Superior temporal gyrus (tissue), 1 donor: ENCODE results near the gene GNPTAB.

Experiments
- DNase-seq: peaks from one replicate; pipeline ENCODE4 v3.0.0-alpha.2; 2016; ENCODE audit errors: extremely low spot score

GNPTAB gene

GRCh38 chr12:101804409-101804808 lies 26.4 kb downstream of the GNPTAB start:
- DNase-seq: no peak

- no peak for DNase-seq
These were observed 26.8 kb downstream of the GNPTAB start for GRCh38 chr12:101803978-101804377.

GRCh38 chr12:101802486-101802885 lies 28.3 kb downstream of the GNPTAB start:
- no peak for DNase-seq

GRCh38 chr12:101799774-101800173 lies 31.0 kb downstream of the GNPTAB start:
- no peak for DNase-seq

- no peak for DNase-seq
These were observed 35.0 kb downstream of the GNPTAB start for GRCh38 chr12:101795786-101796185.

GRCh38 chr12:101795013-101795412 lies 35.7 kb downstream of the GNPTAB start:
- DNase-seq: no peak

- DNase-seq: no peak
These were observed 36.2 kb downstream of the GNPTAB start for GRCh38 chr12:101794574-101794973.

GRCh38 chr12:101793401-101793800 lies 37.4 kb downstream of the GNPTAB start:
- DNase-seq: no peak

- DNase-seq: no peak
These were observed 38.5 kb downstream of the GNPTAB start for GRCh38 chr12:101792046-101792931.

GRCh38 chr12:101789171-101789570 lies 41.6 kb downstream of the GNPTAB start:
- DNase-seq: no peak

GRCh38 chr12:101785671-101786070 lies 45.1 kb downstream of the GNPTAB start:
- no peak for DNase-seq

GRCh38 chr12:101784376-101784775 lies 46.4 kb downstream of the GNPTAB start:
- DNase-seq: no peak

GRCh38 chr12:101783838-101784237 lies 46.9 kb downstream of the GNPTAB start:
- DNase-seq: no peak

GRCh38 chr12:101783150-101783549 lies 47.6 kb downstream of the GNPTAB start:
- no peak for DNase-seq

- no peak for DNase-seq
These were observed 48.5 kb downstream of the GNPTAB start for GRCh38 chr12:101782273-101782731.

- DNase-seq: no peak
These were observed 48.9 kb downstream of the GNPTAB start for GRCh38 chr12:101781834-101782233.

- no peak for DNase-seq
These were observed 50.2 kb downstream of the GNPTAB start for GRCh38 chr12:101780599-101780998.

- no peak for DNase-seq
These were observed 51.1 kb downstream of the GNPTAB start for GRCh38 chr12:101779626-101780025.

- no peak for DNase-seq
These were observed 51.6 kb downstream of the GNPTAB start for GRCh38 chr12:101779200-101779599.

GRCh38 chr12:101777978-101778377 lies 52.8 kb downstream of the GNPTAB start:
- no peak for DNase-seq

GRCh38 chr12:101777485-101777884 lies 53.3 kb downstream of the GNPTAB start:
- peak; percentile 59 for DNase-seq

GRCh38 chr12:101775816-101776215 lies 54.9 kb downstream of the GNPTAB start:
- DNase-seq: no peak

- peak; percentile 93 for DNase-seq
These were observed 57.1 kb downstream of the GNPTAB start for GRCh38 chr12:101773650-101774162.
